Measurements from ENCODE around the gene FBXL17. TPM values are rescaled to one million over a fixed set of nuclear protein-coding genes. Genes with fewer than 3 reads are reported as not detected.
A peak's percentile ranks its signal among the peaks of the same experiment; 100 is the strongest.

Gene FBXL17
- total and polyA plus RNA-seq, 3 experiments from 2014 or later = 6.4 to 8.2 (median 6.9) TPM

GRCh38 chr5:108369167-108369566 is 12.7 kb downstream of the FBXL17 start:
- peaks cover 6% of the 10 kb centered on the region for H3K4me1 ChIP-seq (ENCODE audit: insufficient read depth, low read length)
- Mint-ChIP-seq H3K9me3 (peaks cover 5 to 13% (median 6%) of the 10 kb centered on the region in 5 donors), H3K36me3 (peaks cover 10 to 29% (median 15%) of the 10 kb centered on the region in 3 donors), H3K4me1 (peaks cover 30 to 54% (median 41%) of the 10 kb centered on the region in 3 donors), H3K27me3 (no peaks in the 10 kb centered on the region), H3K27ac (no peak overlapping the region), H3K4me3 (no peak overlapping the region)
- peaks cover 12% of the 10 kb centered on the region for H3K36me3 ChIP-seq (ENCODE audit: insufficient read depth, low read length)
- no peaks in the 10 kb centered on the region for H3K27me3 ChIP-seq (ENCODE audit: insufficient read depth, low read length, poor library complexity, severe bottlenecking)
- H3K27ac ChIP-seq (ENCODE audit: low read depth, low read length) = no peak overlapping the region
- H3K4me3 ChIP-seq (ENCODE audit: low read length) = no peak overlapping the region
- H3K9me3 ChIP-seq (ENCODE audit: low read length) = peaks cover 6% of the 10 kb centered on the region
- ChIA-PET CTCF (no interaction called here), POLR2A (no interaction called here)
- no peak for DNase-seq

GRCh38 chr5:108367679-108368334 is 14.1 kb downstream of the FBXL17 start:
- DNase-seq = no peak
- Mint-ChIP-seq H3K4me1 (peaks cover 30 to 52% (median 41%) of the 10 kb centered on the region in 3 donors), H3K36me3 (peaks cover 8 to 32% (median 8%) of the 10 kb centered on the region in 3 donors), H3K27ac (no peak overlapping the region), H3K27me3 (no peaks in the 10 kb centered on the region), H3K4me3 (no peak overlapping the region), H3K9me3 (peaks cover 0 to 4% (median 0%) of the 10 kb centered on the region in 5 donors)
- Histone ChIP-seq H3K36me3 (ENCODE audit: insufficient read depth, low read length) (peaks cover 12% of the 10 kb centered on the region), H3K27ac (ENCODE audit: low read depth, low read length) (no peak overlapping the region), H3K9me3 (ENCODE audit: low read length) (no peaks in the 10 kb centered on the region), H3K27me3 (ENCODE audit: insufficient read depth, low read length, poor library complexity, severe bottlenecking) (no peaks in the 10 kb centered on the region), H3K4me1 (ENCODE audit: insufficient read depth, low read length) (peaks cover 6% of the 10 kb centered on the region), H3K4me3 (ENCODE audit: low read length) (no peak overlapping the region)
- ChIA-PET CTCF (interaction anchor here (1.4 kb wide), 1 partner anchor 14 kb away, joined by 3 read pairs; no protein-coding TSS in a partner anchor), POLR2A (no interaction called here)

- H3K27ac Mint-ChIP-seq = no peak overlapping the region
- peaks cover 12% of the 10 kb centered on the region for H3K36me3 ChIP-seq (ENCODE audit: insufficient read depth, low read length)
- no peaks in the 10 kb centered on the region for H3K9me3 Mint-ChIP-seq
- DNase-seq = no peak
- no peaks in the 10 kb centered on the region for H3K27me3 ChIP-seq (ENCODE audit: insufficient read depth, low read length, poor library complexity, severe bottlenecking)
- peaks cover 6% of the 10 kb centered on the region for H3K4me1 ChIP-seq (ENCODE audit: insufficient read depth, low read length)
- H3K36me3 Mint-ChIP-seq = peaks cover 0 to 35% (median 6%) of the 10 kb centered on the region in 3 donors
- CTCF ChIA-PET = interaction anchor here (1.4 kb wide), 1 partner anchor 16 kb away, joined by 3 read pairs; no protein-coding TSS in a partner anchor
- no peak overlapping the region for H3K27ac ChIP-seq (ENCODE audit: low read depth, low read length)
- peaks cover 24 to 42% (median 31%) of the 10 kb centered on the region in 3 donors for H3K4me1 Mint-ChIP-seq
- POLR2A ChIA-PET = no interaction called here
- H3K27me3 Mint-ChIP-seq = no peaks in the 10 kb centered on the region
- no peak overlapping the region for H3K4me3 Mint-ChIP-seq
- no peaks in the 10 kb centered on the region for H3K9me3 ChIP-seq (ENCODE audit: low read length)
- no peak overlapping the region for H3K4me3 ChIP-seq (ENCODE audit: low read length)
Measured at GRCh38 chr5:108366500-108366899, 15.4 kb downstream of the FBXL17 start.

DNA sequence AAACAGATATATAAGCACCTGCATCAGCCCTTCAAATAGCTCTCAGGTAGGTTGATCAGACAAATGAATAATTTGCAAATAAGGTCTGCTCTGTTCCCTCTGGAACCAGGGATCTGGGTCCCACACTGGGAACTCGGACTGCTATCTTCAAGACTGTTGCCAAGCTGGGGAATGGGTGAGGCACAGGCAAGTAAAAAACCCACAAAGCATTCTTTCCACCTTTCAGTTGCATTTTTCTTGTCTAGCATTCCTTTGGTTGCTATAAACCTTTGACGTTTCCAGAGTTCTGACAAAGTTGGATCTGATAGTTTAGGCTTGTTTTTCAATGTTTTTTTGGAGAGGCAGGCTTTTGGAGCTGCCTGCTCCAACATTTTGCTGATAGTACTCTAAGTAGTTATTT is 20.1 kb downstream of the FBXL17 start:
- no peak for DNase-seq
- H3K27me3 Mint-ChIP-seq = no peaks in the 10 kb centered on the region
- H3K36me3 ChIP-seq (ENCODE audit: insufficient read depth, low read length) = peaks cover 3% of the 10 kb centered on the region
- H3K9me3 Mint-ChIP-seq = no peaks in the 10 kb centered on the region
- ChIA-PET CTCF (no interaction called here), POLR2A (no interaction called here)
- H3K27me3 ChIP-seq (ENCODE audit: insufficient read depth, low read length, poor library complexity, severe bottlenecking) = no peaks in the 10 kb centered on the region
- no peaks in the 10 kb centered on the region for H3K9me3 ChIP-seq (ENCODE audit: low read length)
- H3K4me1 Mint-ChIP-seq = peaks cover 6 to 16% (median 13%) of the 10 kb centered on the region in 3 donors
- H3K27ac Mint-ChIP-seq = peak overlapping the region in 1 of 8 donors; percentile 45
- H3K4me3 Mint-ChIP-seq = no peak overlapping the region
- no peaks in the 10 kb centered on the region for H3K4me1 ChIP-seq (ENCODE audit: insufficient read depth, low read length)
- peaks cover 4 to 32% (median 6%) of the 10 kb centered on the region in 3 donors for H3K36me3 Mint-ChIP-seq
- no peak overlapping the region for H3K4me3 ChIP-seq (ENCODE audit: low read length)
- H3K27ac ChIP-seq (ENCODE audit: low read depth, low read length) = no peak overlapping the region

GRCh38 chr5:108361239-108361638 is 20.7 kb downstream of the FBXL17 start:
- Mint-ChIP-seq H3K4me1 (peaks cover 4 to 19% (median 16%) of the 10 kb centered on the region in 3 donors), H3K9me3 (no peaks in the 10 kb centered on the region), H3K27ac (peak overlapping the region in 1 of 8 donors; percentile 45), H3K4me3 (no peak overlapping the region), H3K36me3 (peaks cover 4 to 28% (median 6%) of the 10 kb centered on the region in 3 donors), H3K27me3 (no peaks in the 10 kb centered on the region)
- no peaks in the 10 kb centered on the region for H3K36me3 ChIP-seq (ENCODE audit: insufficient read depth, low read length)
- POLR2A ChIA-PET = no interaction called here
- DNase-seq = no peak
- H3K4me3 ChIP-seq (ENCODE audit: low read length) = no peak overlapping the region
- H3K27ac ChIP-seq (ENCODE audit: low read depth, low read length) = no peak overlapping the region
- no peaks in the 10 kb centered on the region for H3K27me3 ChIP-seq (ENCODE audit: insufficient read depth, low read length, poor library complexity, severe bottlenecking)
- no peaks in the 10 kb centered on the region for H3K9me3 ChIP-seq (ENCODE audit: low read length)
- CTCF ChIA-PET = no interaction called here
- no peaks in the 10 kb centered on the region for H3K4me1 ChIP-seq (ENCODE audit: insufficient read depth, low read length)

DNA sequence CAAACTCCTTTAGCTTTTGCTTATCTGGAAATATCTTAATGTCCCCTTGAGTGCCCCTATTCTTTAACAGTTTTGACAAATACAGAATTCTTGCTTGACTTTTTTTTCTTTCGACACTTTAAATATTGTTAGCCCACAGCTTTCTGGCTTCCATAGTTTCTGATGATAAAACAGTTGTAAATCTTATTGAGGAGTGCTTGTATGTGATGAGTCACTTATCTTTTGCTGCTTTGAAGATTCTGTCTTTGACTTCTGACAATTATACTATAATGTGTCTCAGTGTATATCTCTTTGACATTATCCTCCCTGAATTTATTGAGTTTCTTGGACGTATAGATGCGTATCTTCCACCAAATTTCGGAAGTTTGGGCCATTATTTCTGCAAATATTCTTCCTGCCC is 21.6 kb downstream of the FBXL17 start:
- ChIA-PET POLR2A (no interaction called here), CTCF (no interaction called here)
- Histone ChIP-seq H3K4me1 (ENCODE audit: insufficient read depth, low read length) (no peaks in the 10 kb centered on the region), H3K9me3 (ENCODE audit: low read length) (no peaks in the 10 kb centered on the region), H3K27ac (ENCODE audit: low read depth, low read length) (no peak overlapping the region), H3K4me3 (ENCODE audit: low read length) (no peak overlapping the region), H3K36me3 (ENCODE audit: insufficient read depth, low read length) (no peaks in the 10 kb centered on the region), H3K27me3 (ENCODE audit: insufficient read depth, low read length, poor library complexity, severe bottlenecking) (no peaks in the 10 kb centered on the region)
- no peak overlapping the region for H3K4me3 Mint-ChIP-seq
- peaks cover 4 to 24% (median 6%) of the 10 kb centered on the region in 3 donors for H3K36me3 Mint-ChIP-seq
- no peak overlapping the region for H3K27ac Mint-ChIP-seq
- DNase-seq = no peak
- H3K4me1 Mint-ChIP-seq = peaks cover 1 to 19% (median 17%) of the 10 kb centered on the region in 3 donors
- no peaks in the 10 kb centered on the region for H3K9me3 Mint-ChIP-seq
- H3K27me3 Mint-ChIP-seq = no peaks in the 10 kb centered on the region

GRCh38 chr5:108356286-108356685 is 25.6 kb downstream of the FBXL17 start:
- ChIA-PET POLR2A (no interaction called here), CTCF (interaction anchor here (1.6 kb wide), 1 partner anchor 11 kb away, joined by 3 read pairs; no protein-coding TSS in a partner anchor)
- Mint-ChIP-seq H3K27me3 (no peaks in the 10 kb centered on the region), H3K27ac (peak overlapping the region in 1 of 8 donors; percentile 28), H3K4me3 (no peak overlapping the region), H3K36me3 (peaks cover 4 to 12% (median 12%) of the 10 kb centered on the region in 3 donors), H3K9me3 (no peaks in the 10 kb centered on the region), H3K4me1 (peaks cover 2 to 22% (median 19%) of the 10 kb centered on the region in 3 donors)
- no peak overlapping the region for H3K4me3 ChIP-seq (ENCODE audit: low read length)
- H3K27ac ChIP-seq (ENCODE audit: low read depth, low read length) = no peak overlapping the region
- no peaks in the 10 kb centered on the region for H3K27me3 ChIP-seq (ENCODE audit: insufficient read depth, low read length, poor library complexity, severe bottlenecking)
- H3K9me3 ChIP-seq (ENCODE audit: low read length) = no peaks in the 10 kb centered on the region
- H3K36me3 ChIP-seq (ENCODE audit: insufficient read depth, low read length) = no peaks in the 10 kb centered on the region
- DNase-seq = no peak
- H3K4me1 ChIP-seq (ENCODE audit: insufficient read depth, low read length) = no peaks in the 10 kb centered on the region

- H3K27me3 Mint-ChIP-seq = no peaks in the 10 kb centered on the region
- Histone ChIP-seq H3K4me1 (ENCODE audit: insufficient read depth, low read length) (no peaks in the 10 kb centered on the region), H3K27ac (ENCODE audit: low read depth, low read length) (no peak overlapping the region), H3K9me3 (ENCODE audit: low read length) (no peaks in the 10 kb centered on the region), H3K27me3 (ENCODE audit: insufficient read depth, low read length, poor library complexity, severe bottlenecking) (no peaks in the 10 kb centered on the region), H3K4me3 (ENCODE audit: low read length) (no peak overlapping the region), H3K36me3 (ENCODE audit: insufficient read depth, low read length) (no peaks in the 10 kb centered on the region)
- no peak for DNase-seq
- POLR2A ChIA-PET = no interaction called here
- H3K4me1 Mint-ChIP-seq = peaks cover 2 to 11% (median 10%) of the 10 kb centered on the region in 3 donors
- peaks cover 0 to 9% (median 6%) of the 10 kb centered on the region in 3 donors for H3K36me3 Mint-ChIP-seq
- H3K4me3 Mint-ChIP-seq = no peak overlapping the region
- CTCF ChIA-PET = no interaction called here
- H3K9me3 Mint-ChIP-seq = no peaks in the 10 kb centered on the region
- H3K27ac Mint-ChIP-seq = no peak overlapping the region
Measured at GRCh38 chr5:108353087-108353486, 28.8 kb downstream of the FBXL17 start.
